ENCODE results near the gene ATMIN.

The ATMIN gene

GRCh38 chr16:81006211-81006812, 29.3 kb upstream of the ATMIN start:
- peak; percentile 58 to 62 for DNase-seq (ENCODE audit: low read depth in 2 of 2)

GRCh38 chr16:81006813-81007695, 28.6 kb upstream of the ATMIN start, which contains the start of the genes CENPN and CMC2:
CENPN (plus strand) TSS chr16:81007214; CDS start chr16:81011940, 4,726 bp downstream.
CMC2 (minus strand) TSS chr16:81006885; CDS start chr16:80997394, 9,491 bp downstream.
- peak; percentile 92 to 93 for DNase-seq (ENCODE audit: low read depth in 2 of 2)

GRCh38 chr16:81008505-81008789, 27.2 kb upstream of the ATMIN start:
- no peak for DNase-seq (ENCODE audit: low read depth in 2 of 2)

- no peak for DNase-seq (ENCODE audit: low read depth in 2 of 2)
These were observed 22.7 kb upstream of the ATMIN start for GRCh38 chr16:81012974-81013373.

- no peak for DNase-seq (ENCODE audit: low read depth in 2 of 2)
These were observed 21.0 kb upstream of the ATMIN start for GRCh38 chr16:81014672-81015071.

GRCh38 chr16:81018496-81018895, 17.1 kb upstream of the ATMIN start:
- no peak for DNase-seq (ENCODE audit: low read depth in 2 of 2)

- no peak for DNase-seq (ENCODE audit: low read depth in 2 of 2)
These were observed 9.2 kb upstream of the ATMIN start for GRCh38 chr16:81026429-81026828.

GRCh38 chr16:81029930-81030604, 5.6 kb upstream of the ATMIN start:
- DNase-seq (ENCODE audit: low read depth in 2 of 2), result peak; percentile 4 to 11

GRCh38 chr16:81035975-81036750, 521 bp downstream of the ATMIN start:
- DNase-seq (ENCODE audit: low read depth in 2 of 2), result no peak

GRCh38 chr16:81036751-81037350, 1.2 kb downstream of the ATMIN start:
- no peak for DNase-seq (ENCODE audit: low read depth in 2 of 2)

GRCh38 chr16:81040131-81040530, 4.5 kb downstream of the ATMIN start:
- DNase-seq (ENCODE audit: low read depth in 2 of 2), result no peak

- no peak for DNase-seq (ENCODE audit: low read depth in 2 of 2)
These were observed 5.2 kb downstream of the ATMIN start for GRCh38 chr16:81040842-81041241.

- no peak for DNase-seq (ENCODE audit: low read depth in 2 of 2)
These were observed 6.1 kb downstream of the ATMIN start for GRCh38 chr16:81041696-81042095.

- DNase-seq (ENCODE audit: low read depth in 2 of 2), result no peak
These were observed 7.2 kb downstream of the ATMIN start for GRCh38 chr16:81042821-81043220.

GRCh38 chr16:81053761-81054160, 18.1 kb downstream of the ATMIN start:
- no peak for DNase-seq (ENCODE audit: low read depth in 2 of 2)

GRCh38 chr16:81060576-81061306, 25.1 kb downstream of the ATMIN start:
- DNase-seq (ENCODE audit: low read depth in 2 of 2), result no peak

GRCh38 chr16:81061307-81061640, 25.6 kb downstream of the ATMIN start:
- no peak for DNase-seq (ENCODE audit: low read depth in 2 of 2)

- no peak for DNase-seq (ENCODE audit: low read depth in 2 of 2)
These were observed 26.4 kb downstream of the ATMIN start for GRCh38 chr16:81061871-81062608.

- no peak for DNase-seq (ENCODE audit: low read depth in 2 of 2)
These were observed 31.0 kb downstream of the ATMIN start for GRCh38 chr16:81066681-81067080.

GRCh38 chr16:81067166-81067565, 31.5 kb downstream of the ATMIN start:
- no peak for DNase-seq (ENCODE audit: low read depth in 2 of 2)

All from activated CD4-positive, alpha-beta T cell treated with anti-CD3 and anti-CD28 coated beads for 24 hours (primary cell).